GM18951 (cell line): ENCODE results near the gene PCNX1.

Source experiments
- POLR2A ChIP-seq: IDR thresholded peaks from 4 replicates; pipeline ENCODE4 v1.6.1; 2011; ENCODE audit warnings: mild to moderate bottlenecking; ENCODE audit not compliant: insufficient read length, insufficient read depth; ENCODE audit errors: extremely low read depth
- in situ Hi-C: fragments of 300-500 bp; cut with MboI; formaldehyde crosslinking; loops from one replicate; pipeline ENCODE4 v1.12.0; 2022; ENCODE audit warnings: low sequenced_read_pairs, mixed read lengths, inconsistent platforms; ENCODE audit not compliant: unreplicated experiment

Gene PCNX1

DNA sequence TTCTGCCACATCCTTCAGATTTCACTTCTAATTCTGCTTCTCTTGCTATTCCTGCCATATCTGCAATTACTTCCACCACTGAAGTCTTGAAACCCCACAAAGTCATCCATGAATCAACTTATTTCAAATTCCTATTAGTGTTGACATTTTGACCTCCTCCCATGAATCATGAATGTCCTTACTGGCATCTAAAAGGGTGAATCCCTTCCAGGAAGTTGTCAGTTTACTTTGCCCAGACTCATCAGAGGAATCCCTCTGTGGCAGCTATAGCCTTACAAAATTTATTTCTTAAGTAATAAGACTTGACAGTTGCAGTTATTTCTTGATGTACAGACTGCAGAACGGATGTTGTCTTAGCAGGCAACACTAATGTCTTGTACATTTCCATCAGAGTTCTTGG, 162.9 kb downstream of the PCNX1 start:
- in situ Hi-C loops = no loop called here
- no peak for TF ChIP-seq POLR2A

DNA sequence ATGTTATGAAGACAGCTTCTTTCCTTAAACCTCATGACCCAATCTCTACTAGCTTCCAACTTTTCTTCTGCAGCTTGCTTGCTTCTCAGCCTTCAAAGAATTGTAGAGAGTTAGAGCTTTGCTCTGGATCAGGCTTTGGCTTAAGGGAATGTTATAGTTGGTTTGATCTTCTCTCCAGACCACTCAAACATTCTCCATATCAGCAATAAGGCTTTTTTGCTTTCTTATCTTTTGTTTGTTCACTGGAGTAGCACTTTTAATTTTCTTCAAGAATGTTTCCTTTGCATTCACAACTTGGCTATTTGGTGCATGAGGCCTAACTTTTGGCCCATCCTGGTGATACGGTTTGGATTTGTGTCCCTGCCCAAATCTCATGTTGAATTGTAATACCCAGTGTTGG, 163.8 kb downstream of the PCNX1 start:
- in situ Hi-C loops = no loop called here
- no peak for TF ChIP-seq POLR2A

DNA sequence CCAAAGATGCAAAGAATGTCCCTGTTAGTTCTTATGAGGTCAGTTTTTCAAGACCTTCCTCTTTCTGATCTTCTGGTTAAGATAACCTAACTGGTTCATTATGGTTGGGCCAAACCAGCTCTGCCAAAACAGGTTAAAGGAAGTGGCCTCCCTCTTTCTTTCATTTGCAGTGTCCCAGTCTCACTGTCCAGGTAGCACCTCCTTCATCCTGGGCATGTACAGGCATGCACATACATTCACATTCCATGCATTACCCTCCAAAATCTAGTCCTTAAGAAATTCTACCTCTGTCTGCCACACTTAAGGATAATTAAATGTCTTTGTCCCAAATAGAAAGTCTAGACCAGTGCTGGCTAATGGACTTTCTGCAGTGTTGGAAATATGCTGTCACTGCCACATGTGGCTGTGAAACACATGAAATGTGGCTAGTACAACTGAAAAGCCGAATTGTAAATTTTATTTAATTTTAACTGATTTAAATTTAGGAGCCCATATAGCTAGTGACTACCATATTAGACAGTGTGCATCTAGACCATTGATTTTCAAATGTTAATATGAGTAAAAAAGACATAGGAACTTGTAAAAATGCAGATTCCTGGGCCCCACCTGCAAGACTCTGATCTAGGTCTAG, 169.3 kb downstream of the PCNX1 start:
- in situ Hi-C loops = no loop called here
- no peak for TF ChIP-seq POLR2A

DNA sequence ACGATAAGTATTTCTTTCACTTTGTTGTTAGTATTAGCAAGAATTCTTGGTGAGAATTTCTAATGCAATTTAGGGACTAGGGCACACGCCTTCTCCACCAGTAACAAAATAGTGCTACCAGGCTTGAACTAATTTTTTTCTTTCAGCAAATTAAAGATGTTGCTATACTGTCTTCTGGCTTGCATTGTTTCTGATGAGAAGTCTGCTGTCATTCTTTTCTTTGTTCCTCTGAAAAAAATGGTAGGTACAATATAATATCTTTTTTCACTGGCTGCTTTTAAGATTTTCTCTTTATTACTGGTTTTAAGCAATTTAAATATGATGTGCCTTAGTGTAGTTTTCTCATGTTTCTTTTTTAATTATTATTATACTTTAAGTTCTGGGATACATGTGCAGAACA, 171.2 kb downstream of the PCNX1 start:
- in situ Hi-C loops = no loop called here
- TF ChIP-seq POLR2A = no peak

DNA sequence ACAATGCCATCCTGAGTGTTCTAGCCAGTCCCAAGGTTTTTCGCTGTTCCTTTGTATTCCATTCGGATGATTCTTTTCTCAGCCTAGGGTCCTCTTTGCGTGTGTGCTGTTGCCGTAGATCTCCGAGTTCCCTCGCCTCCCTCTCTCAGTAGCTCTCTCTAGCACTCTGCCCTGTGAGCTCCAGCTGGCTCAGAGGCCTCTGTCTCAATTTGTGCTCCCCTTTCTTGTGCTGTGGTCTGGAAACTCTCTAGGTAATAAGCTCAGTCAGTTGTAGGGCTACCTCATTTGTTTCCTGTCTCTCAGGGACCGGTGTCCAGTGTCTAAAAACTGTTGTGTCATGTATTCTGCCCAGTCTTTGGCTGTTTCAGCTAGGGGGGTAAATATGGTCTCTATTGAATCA, 179.3 kb downstream of the PCNX1 start:
- in situ Hi-C loops = no loop called here
- TF ChIP-seq POLR2A = no peak

DNA sequence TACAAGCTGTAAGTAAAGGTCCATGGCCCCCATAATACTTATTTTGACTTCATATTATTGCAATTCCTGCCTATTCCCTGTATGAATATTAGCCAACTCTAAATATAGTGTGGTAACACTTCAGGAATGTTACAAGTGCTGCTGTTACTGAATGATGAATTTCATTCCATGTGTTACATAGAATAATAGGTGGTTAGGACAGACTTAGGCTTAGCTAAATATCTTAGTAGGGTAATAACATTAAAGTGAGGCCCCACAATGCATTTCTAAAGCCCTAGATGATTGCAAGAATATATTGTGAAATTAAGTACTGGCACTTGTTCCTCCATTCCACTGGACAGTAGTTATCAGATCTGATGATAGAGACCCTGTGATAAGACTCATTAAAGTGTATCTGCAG, 182.7 kb downstream of the PCNX1 start:
- in situ Hi-C loops = no loop called here
- TF ChIP-seq POLR2A = no peak

DNA sequence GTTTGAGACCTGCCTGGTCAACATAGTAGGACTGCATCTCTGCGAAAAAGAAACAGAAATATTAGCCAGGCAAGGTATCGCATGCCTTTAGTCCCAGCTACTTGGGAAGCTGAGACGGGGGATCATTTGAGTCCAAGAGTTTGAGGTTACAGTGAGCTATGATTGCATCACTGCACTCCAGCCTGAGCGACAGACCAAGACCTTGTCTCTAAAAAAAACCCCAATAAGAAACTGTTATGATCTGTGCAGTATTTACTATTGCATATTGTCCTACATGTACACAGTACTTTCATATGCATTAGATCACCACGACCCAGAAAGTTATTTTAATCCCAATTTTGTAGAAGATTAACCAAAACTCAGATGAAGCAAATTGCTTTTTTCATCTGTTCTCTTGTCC, 187.5 kb downstream of the PCNX1 start:
- TF ChIP-seq POLR2A = no peak
- in situ Hi-C loops = no loop called here

DNA sequence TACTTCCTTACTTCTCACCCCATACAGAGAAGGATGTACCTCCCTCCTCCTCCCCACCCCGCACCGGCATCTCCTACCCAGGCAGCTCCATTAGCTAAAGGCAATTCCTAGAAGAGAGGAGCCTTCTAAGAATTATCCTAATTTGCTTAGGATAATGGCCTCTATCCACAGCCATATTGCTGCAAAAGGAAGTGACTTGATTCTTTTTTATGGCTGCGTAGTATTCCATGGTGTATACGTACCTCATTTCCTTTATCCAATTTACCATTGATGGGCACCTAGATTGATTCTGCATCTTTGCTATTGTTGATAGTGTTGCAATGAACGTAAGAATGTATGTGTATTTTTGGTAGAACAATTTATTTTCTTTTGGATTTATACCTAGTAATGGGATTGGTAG, 189.7 kb downstream of the PCNX1 start:
- in situ Hi-C loops = no loop called here
- no peak for TF ChIP-seq POLR2A

DNA sequence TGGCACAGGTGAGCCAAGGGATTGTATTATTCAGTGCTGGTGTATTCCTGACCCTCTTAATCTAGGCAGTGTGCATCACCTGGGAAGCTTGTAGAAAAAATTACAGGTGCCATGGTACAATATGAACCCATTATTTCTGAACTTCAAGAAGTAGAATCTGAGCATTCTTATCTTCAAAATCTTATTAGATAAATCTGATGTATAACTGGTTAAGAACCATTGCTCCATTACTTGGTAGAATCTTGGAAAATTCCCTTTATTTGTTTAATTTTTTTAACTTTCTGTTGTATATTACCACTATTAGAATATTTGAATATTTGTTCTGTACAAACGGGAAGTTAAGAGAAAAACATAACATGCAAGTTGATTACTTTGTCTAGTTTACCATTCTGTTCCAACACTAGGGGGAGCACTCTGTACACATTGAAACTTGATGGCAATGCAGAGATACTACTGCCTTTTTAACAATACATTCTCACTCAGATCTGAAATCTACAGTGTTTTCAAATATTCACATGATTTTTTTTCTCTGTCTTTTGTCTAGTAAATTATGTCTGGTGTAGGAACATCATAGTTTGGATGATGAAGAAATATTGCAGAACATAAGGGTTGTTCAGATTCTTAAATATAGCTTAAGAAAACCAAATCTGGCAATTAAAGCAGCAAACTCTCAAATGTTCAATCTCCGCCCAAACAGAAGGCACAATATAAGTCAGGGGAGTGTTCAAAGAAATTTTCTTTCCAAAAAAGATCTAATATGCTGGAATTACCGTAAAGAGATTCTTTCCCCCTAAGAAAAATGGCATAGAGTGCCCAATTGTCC, 196.6 kb downstream of the PCNX1 start:
- no peak for TF ChIP-seq POLR2A
- in situ Hi-C loops = no loop called here

DNA sequence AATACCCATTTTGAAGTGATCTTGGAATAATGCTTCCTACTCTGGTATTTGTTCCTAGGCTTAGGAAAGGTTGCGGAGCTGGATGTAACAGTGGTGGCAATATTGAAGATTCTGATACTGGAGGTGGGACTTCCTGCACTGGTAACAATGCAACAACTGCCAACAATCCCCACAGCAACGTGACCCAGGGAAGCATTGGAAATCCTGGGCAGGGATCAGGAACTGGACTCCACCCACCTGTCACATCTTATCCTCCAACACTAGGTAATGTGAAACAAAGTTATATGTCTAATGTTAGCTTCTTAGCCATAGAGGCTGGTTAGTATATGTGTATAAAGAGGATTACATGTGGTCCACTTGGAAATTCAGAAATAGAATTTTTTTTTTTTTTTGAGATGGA, 197.9 kb downstream of the PCNX1 start:
- in situ Hi-C loops = no loop called here
- no peak for TF ChIP-seq POLR2A

DNA sequence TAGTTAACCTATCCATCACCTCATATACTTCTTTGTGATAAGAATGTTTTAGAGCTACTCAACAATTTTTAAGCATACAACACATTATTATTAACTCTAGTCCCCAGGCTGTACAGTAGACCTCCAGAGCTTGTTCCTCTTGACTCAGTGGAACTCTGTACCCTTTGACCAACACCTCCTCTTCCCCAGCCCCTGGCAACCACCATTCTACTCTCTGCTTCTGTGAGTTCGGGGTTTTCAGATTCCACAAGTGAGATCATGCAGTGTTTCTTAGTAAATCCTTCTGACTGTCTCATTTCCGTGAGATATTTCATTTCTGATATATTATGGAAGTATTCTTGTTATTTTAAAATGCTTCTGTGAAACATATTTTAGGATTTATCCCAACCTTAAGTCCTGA, 200.7 kb downstream of the PCNX1 start:
- no peak for TF ChIP-seq POLR2A
- in situ Hi-C loops = no loop called here

DNA sequence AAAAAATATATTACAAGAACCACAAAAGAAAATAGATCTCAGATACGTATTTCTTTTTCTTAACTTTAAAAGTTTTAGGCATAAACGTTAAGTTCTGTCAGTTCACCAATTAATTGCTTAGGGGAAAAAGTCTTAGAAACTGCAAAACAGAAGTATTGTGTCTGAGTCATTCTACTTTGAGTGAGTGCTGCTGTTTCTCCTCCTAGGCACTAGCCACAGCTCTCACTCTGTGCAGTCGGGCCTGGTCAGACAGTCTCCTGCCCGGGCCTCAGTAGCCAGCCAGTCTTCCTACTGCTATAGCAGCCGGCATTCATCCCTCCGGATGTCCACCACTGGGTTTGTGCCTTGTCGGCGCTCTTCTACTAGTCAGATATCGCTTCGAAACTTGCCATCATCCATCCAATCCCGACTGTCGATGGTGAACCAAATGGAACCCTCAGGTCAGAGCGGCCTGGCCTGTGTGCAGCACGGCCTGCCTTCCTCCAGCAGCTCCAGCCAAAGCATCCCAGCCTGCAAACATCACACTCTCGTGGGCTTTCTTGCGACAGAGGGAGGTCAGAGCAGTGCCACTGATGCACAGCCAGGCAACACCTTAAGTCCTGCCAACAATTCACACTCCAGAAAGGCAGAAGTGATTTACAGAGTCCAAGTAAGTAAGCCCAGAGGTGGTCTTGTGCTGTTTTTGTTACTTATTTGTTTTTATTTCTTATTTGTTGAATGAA, 201.3 kb downstream of the PCNX1 start:
- no peak for TF ChIP-seq POLR2A
- in situ Hi-C loops = no loop called here

DNA sequence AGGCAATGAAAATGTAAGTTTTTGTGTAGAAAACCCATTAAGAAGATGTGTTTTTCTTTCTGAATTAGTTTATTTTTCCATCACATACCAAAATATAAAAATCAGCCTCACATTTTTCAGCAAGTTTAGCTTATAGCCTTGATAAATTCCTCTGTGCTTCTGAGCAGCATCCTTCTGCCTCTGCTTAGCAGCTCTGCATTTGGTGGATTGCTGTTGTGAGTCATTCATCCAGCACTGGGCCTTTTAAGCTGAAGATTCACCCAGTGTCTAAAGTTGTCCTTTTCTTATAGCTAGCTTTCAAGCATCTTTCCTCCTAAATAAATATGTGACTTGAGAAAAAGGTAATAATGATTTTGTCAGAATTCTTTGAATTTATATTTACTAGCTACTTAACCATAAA, 206.1 kb downstream of the PCNX1 start:
- in situ Hi-C loops = no loop called here
- TF ChIP-seq POLR2A = no peak

DNA sequence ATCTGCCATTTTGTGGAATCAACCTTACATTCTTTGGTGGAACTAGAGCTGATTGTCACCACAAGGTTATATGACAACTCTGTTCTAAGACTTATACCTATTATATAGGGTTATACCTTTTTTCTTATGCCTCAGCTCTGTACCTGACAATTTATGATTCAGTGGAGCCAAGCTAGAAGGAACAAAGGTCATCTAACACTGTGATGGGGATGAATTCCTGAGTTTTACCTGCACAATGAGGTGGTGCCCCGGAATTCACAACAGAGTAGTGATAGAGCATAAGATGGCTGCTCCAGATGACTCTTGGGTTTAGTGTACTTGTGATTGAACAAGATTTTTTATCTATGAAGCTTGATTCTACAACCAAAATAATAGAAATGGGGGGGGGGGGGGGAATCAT, 207.3 kb downstream of the PCNX1 start:
- in situ Hi-C loops = no loop called here
- no peak for TF ChIP-seq POLR2A
